HEK293 (cell line): Measurements from ENCODE around the gene SPARC.

Experiments used
- HOXA7 ChIP-seq: sonication (generic); formaldehyde crosslinking; IDR thresholded peaks from 2 replicates; pipeline ENCODE4 v1.8.1; 2022; ENCODE audit warnings: missing genetic modification reagents, borderline replicate concordance
- RBAK ChIP-seq: fragments of 450-650 bp; formaldehyde crosslinking; IDR thresholded peaks from 2 replicates; pipeline ENCODE4 v1.5.1; 2016; ENCODE audit warnings: missing biosample characterization, missing genetic modification characterization
- SETDB1 ChIP-seq: IDR thresholded peaks from one replicate; pipeline ENCODE4 v1.6.1; 2017; ENCODE audit warnings: mild to moderate bottlenecking, low read length, moderate library complexity, mixed read lengths; ENCODE audit not compliant: insufficient read length
- ZBTB49 ChIP-seq: fragments of 450-650 bp; formaldehyde crosslinking; IDR thresholded peaks from 2 replicates; pipeline ENCODE4 v1.5.1; 2016; ENCODE audit warnings: missing biosample characterization, missing genetic modification characterization, low read depth
- ZNF146 ChIP-seq: fragments of 450-650 bp; formaldehyde crosslinking; IDR thresholded peaks from 2 replicates; pipeline ENCODE4 v1.5.1; 2016; ENCODE audit warnings: missing biosample characterization, missing genetic modification characterization
- ZNF274 ChIP-seq, 2 experiments: fragments of 200-500 bp in 1 of 2; fragments of 450-650 bp in 1 of 2; sonication (Bioruptor generic) in 1 of 2; formaldehyde crosslinking in 1 of 2; IDR thresholded peaks; 2 replicates each; pipeline versions ENCODE4 v1.5.1 to v1.6.1; 2014 to 2016; ENCODE audit warnings: borderline replicate concordance in 1 of 2, inconsistent platforms in 1 of 2, low read length in 1 of 2, missing biosample characterization in 1 of 2, missing genetic modification characterization in 1 of 2
- ZNF449 ChIP-seq: fragments of 450-650 bp; formaldehyde crosslinking; IDR thresholded peaks from 2 replicates; pipeline ENCODE4 v1.5.1; 2017; ENCODE audit warnings: missing biosample characterization, mild to moderate bottlenecking, missing genetic modification characterization, moderate library complexity
- ZNF561 ChIP-seq: fragments of 450-650 bp; IDR thresholded peaks from 2 replicates; pipeline ENCODE4 v1.5.1; 2018; ENCODE audit warnings: missing biosample characterization, missing genetic modification characterization, borderline replicate concordance
- ZNF639 ChIP-seq: fragments of 450-650 bp; formaldehyde crosslinking; IDR thresholded peaks from 2 replicates; pipeline ENCODE4 v1.5.1; 2016; ENCODE audit warnings: missing biosample characterization, missing genetic modification characterization
- ZNF664 ChIP-seq: fragments of 450-650 bp; formaldehyde crosslinking; IDR thresholded peaks from 2 replicates; pipeline ENCODE4 v1.5.1; 2016; ENCODE audit warnings: missing biosample characterization, missing genetic modification characterization
- TF ChIP-seq, protein P1 (sequence below): fragments of 450-650 bp; formaldehyde crosslinking; IDR thresholded peaks from 2 replicates; pipeline ENCODE4 v1.5.1; 2016; ENCODE audit warnings: missing biosample characterization, missing genetic modification characterization
- TF ChIP-seq, protein P2 (sequence below): fragments of 450-650 bp; formaldehyde crosslinking; IDR thresholded peaks from 2 replicates; pipeline ENCODE4 v1.5.1; 2016; ENCODE audit warnings: missing biosample characterization, missing genetic modification characterization
- TF ChIP-seq, protein P3 (sequence below): fragments of 450-650 bp; formaldehyde crosslinking; IDR thresholded peaks from 2 replicates; pipeline ENCODE4 v1.5.1; 2016; ENCODE audit warnings: missing biosample characterization, missing genetic modification characterization

DNA sequence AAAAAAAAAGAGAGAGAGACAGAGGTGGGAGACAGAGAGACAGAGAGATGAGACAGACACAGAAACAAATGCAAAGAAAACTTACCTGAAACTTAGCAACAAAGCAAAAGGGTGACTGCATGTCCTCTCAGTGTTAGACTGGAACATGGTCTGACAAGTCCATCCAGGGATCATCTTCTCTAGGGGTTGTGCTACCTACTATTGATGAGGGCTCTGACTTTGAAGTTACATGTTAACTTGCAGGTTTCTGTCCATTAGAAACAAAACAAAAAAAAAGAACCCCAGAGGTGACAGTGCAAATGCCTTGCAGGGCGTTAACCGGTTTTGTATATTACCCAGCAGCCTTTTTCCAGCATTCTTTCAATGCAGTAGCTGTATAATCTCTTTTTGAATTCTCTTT, 13.6 kb upstream of the SPARC start:
- TF ChIP-seq, protein P1, sequence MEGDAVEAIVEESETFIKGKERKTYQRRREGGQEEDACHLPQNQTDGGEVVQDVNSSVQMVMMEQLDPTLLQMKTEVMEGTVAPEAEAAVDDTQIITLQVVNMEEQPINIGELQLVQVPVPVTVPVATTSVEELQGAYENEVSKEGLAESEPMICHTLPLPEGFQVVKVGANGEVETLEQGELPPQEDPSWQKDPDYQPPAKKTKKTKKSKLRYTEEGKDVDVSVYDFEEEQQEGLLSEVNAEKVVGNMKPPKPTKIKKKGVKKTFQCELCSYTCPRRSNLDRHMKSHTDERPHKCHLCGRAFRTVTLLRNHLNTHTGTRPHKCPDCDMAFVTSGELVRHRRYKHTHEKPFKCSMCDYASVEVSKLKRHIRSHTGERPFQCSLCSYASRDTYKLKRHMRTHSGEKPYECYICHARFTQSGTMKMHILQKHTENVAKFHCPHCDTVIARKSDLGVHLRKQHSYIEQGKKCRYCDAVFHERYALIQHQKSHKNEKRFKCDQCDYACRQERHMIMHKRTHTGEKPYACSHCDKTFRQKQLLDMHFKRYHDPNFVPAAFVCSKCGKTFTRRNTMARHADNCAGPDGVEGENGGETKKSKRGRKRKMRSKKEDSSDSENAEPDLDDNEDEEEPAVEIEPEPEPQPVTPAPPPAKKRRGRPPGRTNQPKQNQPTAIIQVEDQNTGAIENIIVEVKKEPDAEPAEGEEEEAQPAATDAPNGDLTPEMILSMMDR (tag by site-specific recombination), result no peak
- no peak for TF ChIP-seq ZBTB49
- no peak for TF ChIP-seq ZNF639
- no peak for TF ChIP-seq RBAK (tag by site-specific recombination)
- TF ChIP-seq, protein P2, sequence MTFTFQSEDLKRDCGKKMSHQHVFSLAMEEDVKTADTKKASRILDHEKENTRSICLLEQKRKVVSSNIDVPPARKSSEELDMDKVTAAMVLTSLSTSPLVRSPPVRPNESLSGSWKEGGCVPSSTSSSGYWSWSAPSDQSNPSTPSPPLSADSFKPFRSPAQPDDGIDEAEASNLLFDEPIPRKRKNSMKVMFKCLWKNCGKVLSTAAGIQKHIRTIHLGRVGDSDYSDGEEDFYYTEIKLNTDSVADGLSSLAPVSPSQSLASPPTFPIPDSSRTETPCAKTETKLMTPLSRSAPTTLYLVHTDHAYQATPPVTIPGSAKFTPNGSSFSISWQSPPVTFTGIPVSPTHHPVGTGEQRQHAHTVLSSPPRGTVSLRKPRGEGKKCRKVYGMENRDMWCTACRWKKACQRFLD (tag by site-specific recombination), result no peak
- no peak for TF ChIP-seq SETDB1
- TF ChIP-seq, protein P3, sequence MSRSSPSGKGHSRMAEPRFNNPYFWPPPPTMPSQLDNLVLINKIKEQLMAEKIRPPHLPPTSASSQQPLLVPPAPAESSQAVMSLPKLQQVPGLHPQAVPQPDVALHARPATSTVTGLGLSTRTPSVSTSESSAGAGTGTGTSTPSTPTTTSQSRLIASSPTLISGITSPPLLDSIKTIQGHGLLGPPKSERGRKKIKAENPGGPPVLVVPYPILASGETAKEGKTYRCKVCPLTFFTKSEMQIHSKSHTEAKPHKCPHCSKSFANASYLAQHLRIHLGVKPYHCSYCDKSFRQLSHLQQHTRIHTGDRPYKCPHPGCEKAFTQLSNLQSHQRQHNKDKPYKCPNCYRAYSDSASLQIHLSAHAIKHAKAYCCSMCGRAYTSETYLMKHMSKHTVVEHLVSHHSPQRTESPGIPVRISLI (tag by site-specific recombination), result no peak
- no peak for TF ChIP-seq ZNF561 (tag by site-specific recombination)
- no peak for TF ChIP-seq ZNF274 (IDR thresholded peaks at IDR 0.05; ENCODE audit: low read length)
- TF ChIP-seq ZNF274 (tag by site-specific recombination; IDR thresholded peaks at IDR 0.05; ENCODE audit: borderline replicate concordance), result no peak
- TF ChIP-seq ZNF146 (tag by site-specific recombination), result no peak
- TF ChIP-seq HOXA7, result no peak
- no peak for TF ChIP-seq ZNF449
- no peak for TF ChIP-seq ZNF664 (tag by site-specific recombination)
